GM12801 (cell line): ENCODE results near the gene DNAJC5G.

ENCODE experiments used
- CTCF ChIP-seq: IDR thresholded peaks from one replicate; pipeline ENCODE4 v1.5.1; 2011; ENCODE audit warnings: control low read depth; ENCODE audit not compliant: insufficient read length; ENCODE audit errors: extremely low read depth

The DNAJC5G gene

GRCh38 chr2:27255660-27256059 is 19.6 kb upstream of the DNAJC5G start:
- no peak for TF ChIP-seq CTCF

GRCh38 chr2:27256855-27257454 is 18.3 kb upstream of the DNAJC5G start:
- no peak for TF ChIP-seq CTCF

GRCh38 chr2:27258051-27258450 is 17.2 kb upstream of the DNAJC5G start:
- no peak for TF ChIP-seq CTCF

- no peak for TF ChIP-seq CTCF
Measured at GRCh38 chr2:27261241-27261925, 13.8 kb upstream of the DNAJC5G start.

- TF ChIP-seq CTCF = no peak
Measured at GRCh38 chr2:27261926-27262298, 13.3 kb upstream of the DNAJC5G start.

GRCh38 chr2:27262379-27263286 is 12.6 kb upstream of the DNAJC5G start, which contains the start of gene SLC30A3:
SLC30A3 (minus strand) TSS chr2:27263047; CDS start chr2:27262906, 141 bp downstream.
- TF ChIP-seq CTCF = no peak
